NCI-H774 (cell line): ENCODE data around the gene GPC6.

Experiments used
- DNase-seq: peaks from one replicate; lab custom pipeline; 2025; lab: John Stamatoyannopoulos, UW

Gene GPC6

DNA sequence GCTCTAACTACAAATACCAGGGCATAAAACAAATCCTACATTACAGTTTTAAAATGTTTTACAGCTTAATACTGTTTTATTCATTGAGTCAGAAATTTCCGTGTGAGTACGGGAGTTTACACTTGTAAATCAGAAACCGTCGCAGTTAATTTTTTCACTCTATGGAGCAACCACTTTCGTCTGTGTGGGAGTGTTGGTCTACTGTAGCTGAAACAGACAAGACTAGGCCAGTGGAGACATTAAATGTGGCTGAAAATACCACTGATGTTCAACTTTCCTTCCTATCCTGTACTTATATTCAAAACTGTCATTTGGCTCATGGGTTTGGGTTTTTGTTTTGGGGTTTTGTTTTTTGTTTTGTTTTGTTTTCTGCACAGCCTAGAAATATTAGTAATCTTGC lies 984.2 kb downstream of the GPC6 start:
- no peak for DNase-seq

GRCh38 chr13:94212196-94212595 lies 985.6 kb downstream of the GPC6 start:
- no peak for DNase-seq

- DNase-seq: no peak
These were observed 987.5 kb downstream of the GPC6 start for GRCh38 chr13:94214121-94214520.

GRCh38 chr13:94214975-94215374 lies 988.4 kb downstream of the GPC6 start:
- DNase-seq: no peak

DNA sequence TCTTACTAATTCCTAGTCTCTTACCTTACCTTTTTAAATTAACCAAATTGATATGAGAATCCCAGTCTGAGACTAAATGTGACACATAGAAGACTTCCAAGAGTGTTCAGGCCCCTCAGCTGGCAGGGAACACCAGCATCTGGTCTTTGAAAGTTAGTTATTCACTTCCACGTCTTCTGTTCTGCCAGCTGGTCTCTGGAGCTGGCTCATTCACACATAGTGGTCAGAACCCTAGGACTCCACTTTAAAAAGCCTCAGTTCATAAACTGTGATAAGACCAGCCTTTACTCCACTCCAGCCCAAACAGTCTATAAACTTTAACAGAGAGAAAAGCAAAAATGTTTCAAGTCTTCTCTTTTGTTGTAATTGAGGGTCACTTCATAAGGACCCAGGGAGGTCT lies 989.9 kb downstream of the GPC6 start:
- no peak for DNase-seq

DNA sequence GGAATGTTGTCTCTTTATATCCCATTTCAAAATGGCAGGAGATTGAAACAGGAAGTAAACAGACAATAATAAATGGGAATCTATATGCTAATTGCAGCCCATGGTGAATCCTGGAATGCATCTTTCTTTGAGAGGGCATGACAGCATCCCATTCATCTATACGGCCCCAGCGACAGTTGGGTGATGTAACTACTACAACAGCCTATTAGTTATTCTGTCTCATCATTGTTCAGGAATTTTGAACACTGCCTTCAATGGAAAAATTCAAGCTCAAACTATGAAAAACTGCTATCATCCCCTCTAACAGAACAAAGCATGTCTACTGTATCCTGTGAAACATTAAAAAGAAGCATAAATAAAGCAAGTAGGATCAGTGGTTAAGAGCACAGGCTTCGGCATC lies 990.8 kb downstream of the GPC6 start:
- DNase-seq: no peak

DNA sequence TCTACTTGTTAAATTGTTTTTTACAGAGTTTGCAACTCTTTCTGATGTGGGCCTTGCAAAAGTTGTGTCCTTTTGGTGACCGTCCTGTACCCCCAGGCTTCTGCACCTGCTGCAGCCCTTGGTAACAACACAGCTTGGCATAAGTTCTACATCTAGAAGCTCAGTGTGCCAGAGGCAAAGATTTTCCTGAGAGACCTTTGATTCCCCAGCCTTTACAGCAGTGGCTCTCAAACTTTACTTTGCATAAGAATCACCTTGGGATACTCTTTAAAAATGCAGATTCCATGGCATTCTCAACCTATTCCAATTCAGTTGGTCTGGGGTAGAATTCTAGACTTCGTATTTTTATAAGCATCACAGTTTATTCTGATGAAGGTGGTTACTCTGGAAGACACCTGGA lies 991.9 kb downstream of the GPC6 start:
- DNase-seq: no peak

DNA sequence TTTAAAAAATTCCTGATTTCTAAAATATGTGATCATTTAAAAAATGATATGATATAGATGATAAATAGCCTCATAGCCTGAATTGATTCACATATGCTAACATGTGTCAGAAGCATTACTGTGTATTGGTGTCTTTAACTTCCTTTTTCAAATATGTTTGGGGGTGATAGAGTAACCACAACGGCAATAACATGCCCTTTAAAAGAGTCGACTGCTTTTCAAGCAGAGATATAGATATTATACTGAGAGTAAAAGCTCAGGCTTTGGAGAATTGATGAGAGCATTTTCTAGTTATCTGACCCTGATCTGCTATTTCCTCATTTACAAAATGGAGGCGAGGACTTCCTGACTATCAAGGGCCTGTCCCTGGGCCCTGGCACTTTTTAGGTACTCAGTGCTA lies 992.3 kb downstream of the GPC6 start:
- DNase-seq: no peak

- DNase-seq: no peak
These were observed 998.1 kb downstream of the GPC6 start for GRCh38 chr13:94224670-94225069.

- DNase-seq: no peak
These were observed 1000.8 kb downstream of the GPC6 start for GRCh38 chr13:94227255-94227879.

DNA sequence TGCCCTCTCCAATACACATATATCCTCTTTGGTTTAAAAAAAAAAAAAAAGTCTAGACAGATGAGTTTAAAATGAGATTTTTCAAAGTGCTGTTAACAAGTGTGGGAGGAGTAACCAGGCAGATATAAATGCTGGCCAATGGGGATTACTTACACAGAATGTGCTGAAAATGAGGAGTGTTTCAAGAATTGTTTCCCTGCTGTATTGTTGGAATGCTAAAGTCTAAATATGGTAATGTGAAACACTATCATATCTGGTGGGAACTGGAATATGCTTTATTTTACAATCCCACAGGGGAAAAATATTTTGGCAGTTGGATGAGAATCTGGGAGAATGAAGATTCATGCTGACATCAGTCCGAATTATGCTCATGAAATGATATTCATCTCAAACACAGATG lies 1002.2 kb downstream of the GPC6 start:
- no peak for DNase-seq

- DNase-seq: no peak
These were observed 1005.7 kb downstream of the GPC6 start for GRCh38 chr13:94232161-94232950.

DNA sequence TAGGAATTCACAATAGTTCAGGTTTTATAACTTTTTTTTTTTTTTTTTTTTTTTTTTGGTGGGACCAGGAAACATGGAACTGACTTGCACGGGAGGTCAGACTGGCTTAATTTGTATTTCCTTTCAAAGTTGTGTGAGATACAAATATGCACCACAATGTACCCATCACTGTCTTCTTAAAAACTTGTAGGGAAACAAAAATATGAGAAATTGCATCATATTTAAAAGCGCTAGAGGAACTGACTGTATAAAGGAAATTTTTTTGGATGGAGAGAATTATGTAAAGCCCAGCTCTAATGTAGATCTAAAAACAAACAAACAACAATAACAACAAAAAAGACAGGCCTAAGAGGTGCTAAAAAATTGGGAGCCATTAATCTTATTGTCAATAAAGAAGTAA lies 1006.3 kb downstream of the GPC6 start:
- no peak for DNase-seq

DNA sequence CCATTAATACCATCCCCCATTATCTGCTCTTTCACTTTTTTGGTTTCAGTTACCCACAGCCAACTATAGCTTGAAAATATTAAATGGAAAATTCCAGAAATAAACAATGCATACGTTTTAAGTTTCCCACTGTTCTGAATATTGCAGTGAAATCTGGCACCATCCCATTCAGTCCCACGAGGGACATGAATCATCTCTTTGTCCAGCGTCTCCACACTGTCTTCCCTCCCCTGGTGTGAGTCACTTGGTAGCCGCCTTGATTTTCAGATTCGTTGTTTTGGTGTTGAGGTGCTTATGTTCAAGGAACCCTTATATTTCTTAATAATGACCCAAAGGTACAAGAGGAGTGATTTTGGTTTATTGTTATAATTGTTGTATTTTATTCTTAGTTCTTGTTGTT lies 1006.8 kb downstream of the GPC6 start:
- DNase-seq: no peak

GRCh38 chr13:94233837-94234236 lies 1007.2 kb downstream of the GPC6 start:
- no peak for DNase-seq

GRCh38 chr13:94234738-94235137 lies 1008.1 kb downstream of the GPC6 start:
- no peak for DNase-seq

DNA sequence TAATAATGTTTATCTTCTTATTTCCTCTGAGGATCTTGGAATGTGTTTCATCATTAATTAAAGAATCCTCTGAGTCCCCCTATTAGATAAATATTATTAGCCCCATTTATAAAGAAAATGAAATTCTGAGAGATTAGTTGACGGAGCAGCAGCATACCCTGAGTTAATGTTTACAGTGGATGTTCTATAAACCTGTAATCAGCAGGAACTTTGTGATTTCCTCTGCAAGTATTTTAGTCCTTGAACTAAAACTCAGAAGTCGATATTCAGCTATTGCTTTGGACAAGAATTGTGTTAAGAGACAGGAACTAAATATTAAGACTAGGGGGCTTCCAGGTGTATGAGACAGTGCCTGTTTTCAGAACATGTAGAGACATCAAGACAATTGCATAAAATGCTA lies 1009.5 kb downstream of the GPC6 start:
- DNase-seq: no peak

DNA sequence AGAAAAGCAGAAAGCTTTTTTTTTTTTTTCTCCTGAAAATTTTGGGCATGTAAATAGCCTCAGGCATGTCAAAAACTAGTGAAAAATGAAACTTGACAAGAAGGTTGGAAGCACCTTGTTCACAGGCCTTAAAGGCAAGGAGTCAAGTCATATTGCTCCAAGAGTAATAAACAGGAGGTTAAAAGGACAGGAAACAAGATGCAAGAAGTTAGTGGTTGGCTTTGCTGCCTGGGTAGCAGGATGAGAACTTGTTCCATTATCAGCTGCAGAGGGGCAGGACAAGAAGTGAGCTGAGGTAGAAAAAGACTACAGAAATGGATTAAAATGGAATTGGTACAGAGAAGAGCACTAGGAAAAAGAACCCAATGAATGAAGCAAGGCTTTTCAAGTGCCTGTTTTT lies 1010.3 kb downstream of the GPC6 start:
- DNase-seq: no peak

DNA sequence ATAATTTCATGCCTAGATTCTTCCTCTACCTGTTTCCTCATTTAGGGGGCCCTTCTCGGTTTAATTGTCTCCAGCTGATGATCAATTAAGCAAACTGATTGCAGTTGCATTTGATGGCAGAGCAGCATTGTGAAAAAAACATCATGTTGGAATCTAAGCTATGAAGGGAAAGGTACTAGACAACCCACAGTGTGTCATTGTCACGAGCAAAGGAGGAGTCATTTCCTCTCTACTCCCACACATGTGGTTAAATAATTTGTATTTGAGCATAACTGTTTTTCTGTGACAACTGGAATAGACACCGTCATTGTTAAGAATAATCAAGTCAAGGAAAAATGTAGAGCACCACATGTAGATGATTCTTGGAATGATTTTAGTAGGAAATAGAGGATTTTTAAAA lies 1012.5 kb downstream of the GPC6 start:
- no peak for DNase-seq

- no peak for DNase-seq
These were observed 1015.9 kb downstream of the GPC6 start for GRCh38 chr13:94242554-94242953.

GRCh38 chr13:94243551-94243950 lies 1016.9 kb downstream of the GPC6 start:
- DNase-seq: no peak

DNA sequence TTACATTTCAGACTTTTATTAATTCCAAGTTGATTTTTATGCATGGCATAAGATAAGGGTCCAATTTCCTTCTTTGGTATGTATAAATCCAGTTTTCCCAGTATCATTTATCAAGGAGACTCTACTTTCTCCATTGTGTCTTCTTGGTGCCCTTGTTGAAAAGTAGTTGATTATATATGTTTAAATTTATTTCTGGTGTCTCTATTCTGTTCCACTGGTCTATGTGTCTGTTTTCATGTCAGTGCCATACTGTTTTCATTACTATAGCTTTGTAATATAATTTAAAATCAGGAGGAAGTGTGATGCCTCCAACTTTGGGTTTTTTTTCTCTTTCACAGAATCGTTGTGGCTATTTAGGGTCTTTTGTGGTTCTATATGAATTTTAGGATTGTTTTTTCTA lies 1019.9 kb downstream of the GPC6 start:
- DNase-seq: no peak

- DNase-seq: no peak
These were observed 1021.3 kb downstream of the GPC6 start for GRCh38 chr13:94247890-94248289.
